ENCODE measurements around the gene SLF2. TPM values are rescaled to one million over a fixed set of nuclear protein-coding genes. Genes with fewer than 3 reads are reported as not detected.

SLF2 gene
- total RNA-seq, 1 experiment from 2014 or later, result 14.3 TPM

- no peaks in the 10 kb centered on the region for H3K9me3 Mint-ChIP-seq
- no peaks in the 10 kb centered on the region for H3K36me3 Mint-ChIP-seq
- TF ChIP-seq OVOL2 (CRISPR knock-in tag; IDR thresholded peaks at IDR 0.05; ENCODE audit: borderline replicate concordance) (no peak), GRHL2 (CRISPR knock-in tag; IDR thresholded peaks at IDR 0.05; ENCODE audit: insufficient replicate concordance, severe bottlenecking) (no peak), ZNF121 (CRISPR knock-in tag; IDR thresholded peaks at IDR 0.05) (peak; percentile 85; the same call in 1 of the 2 replicates), HMGA2 (CRISPR knock-in tag; IDR thresholded peaks at IDR 0.05) (no peak), TEAD1 (CRISPR knock-in tag; IDR thresholded peaks at IDR 0.05) (peak; percentile 60; the same call in 1 of the 2 replicates), STAT6 (CRISPR knock-in tag; conservative IDR thresholded peaks at IDR 0.05; ENCODE audit: low read depth) (no peak)
- TF ChIP-seq, protein P1, sequence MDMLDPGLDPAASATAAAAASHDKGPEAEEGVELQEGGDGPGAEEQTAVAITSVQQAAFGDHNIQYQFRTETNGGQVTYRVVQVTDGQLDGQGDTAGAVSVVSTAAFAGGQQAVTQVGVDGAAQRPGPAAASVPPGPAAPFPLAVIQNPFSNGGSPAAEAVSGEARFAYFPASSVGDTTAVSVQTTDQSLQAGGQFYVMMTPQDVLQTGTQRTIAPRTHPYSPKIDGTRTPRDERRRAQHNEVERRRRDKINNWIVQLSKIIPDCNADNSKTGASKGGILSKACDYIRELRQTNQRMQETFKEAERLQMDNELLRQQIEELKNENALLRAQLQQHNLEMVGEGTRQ (CRISPR knock-in tag; IDR thresholded peaks at IDR 0.05), result no peak
- TF ChIP-seq, protein P2, sequence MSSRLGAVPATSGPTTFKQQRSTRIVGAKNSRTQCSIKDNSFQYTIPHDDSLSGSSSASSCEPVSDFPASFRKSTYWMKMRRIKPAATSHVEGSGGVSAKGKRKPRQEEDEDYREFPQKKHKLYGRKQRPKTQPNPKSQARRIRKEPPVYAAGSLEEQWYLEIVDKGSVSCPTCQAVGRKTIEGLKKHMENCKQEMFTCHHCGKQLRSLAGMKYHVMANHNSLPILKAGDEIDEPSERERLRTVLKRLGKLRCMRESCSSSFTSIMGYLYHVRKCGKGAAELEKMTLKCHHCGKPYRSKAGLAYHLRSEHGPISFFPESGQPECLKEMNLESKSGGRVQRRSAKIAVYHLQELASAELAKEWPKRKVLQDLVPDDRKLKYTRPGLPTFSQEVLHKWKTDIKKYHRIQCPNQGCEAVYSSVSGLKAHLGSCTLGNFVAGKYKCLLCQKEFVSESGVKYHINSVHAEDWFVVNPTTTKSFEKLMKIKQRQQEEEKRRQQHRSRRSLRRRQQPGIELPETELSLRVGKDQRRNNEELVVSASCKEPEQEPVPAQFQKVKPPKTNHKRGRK (CRISPR knock-in tag; IDR thresholded peaks at IDR 0.05; ENCODE audit: borderline replicate concordance), result no peak
- peak overlapping the region; percentile 73 for H3K4me3 Mint-ChIP-seq
- peaks cover 31% of the 10 kb centered on the region for H3K4me1 Mint-ChIP-seq
- H3K27me3 Mint-ChIP-seq (ENCODE audit: low read depth), result no peaks in the 10 kb centered on the region; the same call in 1 of the 2 replicates
- ChIA-PET CTCF (interaction anchor here (0.6 to 5.6 kb wide), 24 partner anchors 13 to 1733 kb away, joined by 3 to 41 read pairs (median 4); partner anchors contain the start of genes KAZALD1, LZTS2 and SLF2), POLR2A (no interaction called here)
- ATAC-seq (peak; percentile 28), DNase-seq (ENCODE audit: low spot score) (no peak)
- H3K27ac Mint-ChIP-seq, result no peak overlapping the region
These were observed 56.1 kb downstream of the SLF2 start for GRCh38 chr10:100968863-100969186.

DNA sequence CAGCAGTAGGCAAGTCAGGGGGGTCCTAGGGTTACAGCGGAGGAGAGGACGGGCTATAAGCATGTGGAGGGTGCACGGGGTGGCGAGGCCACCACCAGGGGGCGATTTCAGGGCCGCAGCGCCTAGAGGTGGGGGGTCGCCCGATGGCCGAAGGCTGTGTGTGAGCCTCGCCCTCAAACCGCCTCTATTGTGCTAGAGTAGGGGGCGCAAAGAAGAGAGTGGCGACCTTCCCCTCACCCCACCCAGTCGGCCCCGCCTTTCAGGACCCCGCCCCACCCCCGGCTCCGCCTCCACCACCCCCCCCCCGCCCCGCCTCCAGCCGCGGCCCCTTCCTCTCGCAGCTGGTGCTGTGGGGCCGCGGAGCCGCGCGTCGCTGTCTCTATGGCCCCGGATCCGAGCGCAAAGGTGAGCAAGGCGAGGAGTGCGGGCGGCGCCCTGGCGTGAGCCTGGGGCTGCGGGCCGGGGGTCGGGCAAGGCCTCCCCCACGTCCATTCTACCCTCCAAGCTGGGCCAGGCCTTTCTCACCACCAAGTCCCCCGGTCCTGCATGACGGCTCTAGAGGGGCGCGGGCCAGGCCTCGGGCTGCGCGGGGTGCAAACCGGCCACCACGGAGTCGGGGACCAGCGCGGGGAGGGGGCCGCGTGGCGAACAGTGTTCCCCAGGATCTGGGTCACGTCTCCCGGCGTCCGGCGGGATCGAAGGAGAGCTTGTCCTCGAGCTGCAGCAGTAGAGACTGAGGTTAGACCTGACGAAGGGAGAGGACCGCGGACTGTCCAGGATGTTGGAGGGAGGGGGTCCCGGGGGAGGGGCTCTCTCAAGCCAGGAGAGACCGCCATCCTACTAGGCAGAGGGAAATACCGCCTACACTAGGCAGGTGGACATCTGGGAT is 56.7 kb downstream of the SLF2 start, which contains the start of gene SEMA4G:
TSS of gene SEMA4G (plus strand) at position 318 of the 889 bp plus-strand sequence. CDS start 3,409 bp downstream, outside the sequence.
- no peaks in the 10 kb centered on the region for H3K36me3 Mint-ChIP-seq
- DNase-seq (ENCODE audit: low spot score) (peak; percentile 76), ATAC-seq (peak; percentile 84)
- no peak within 1 kb of the TSS for H3K27ac Mint-ChIP-seq
- H3K4me1 Mint-ChIP-seq, result peaks cover 31% of the 10 kb centered on the region
- H3K27me3 Mint-ChIP-seq (ENCODE audit: low read depth), result no peaks in the 10 kb centered on the region; the same call in 1 of the 2 replicates
- H3K9me3 Mint-ChIP-seq, result no peaks in the 10 kb centered on the region
- POLR2A ChIA-PET, result no interaction called here
- CTCF ChIA-PET, result interaction anchor here (0.6 to 5.6 kb wide), 38 partner anchors 12 to 1268 kb away, joined by 3 to 41 read pairs (median 4); partner anchors contain the start of genes KAZALD1, LZTS2, MRPL43 and SLF2
- H3K4me3 Mint-ChIP-seq, result peak within 1 kb of the TSS; percentile 74
- TF ChIP-seq, protein P3, sequence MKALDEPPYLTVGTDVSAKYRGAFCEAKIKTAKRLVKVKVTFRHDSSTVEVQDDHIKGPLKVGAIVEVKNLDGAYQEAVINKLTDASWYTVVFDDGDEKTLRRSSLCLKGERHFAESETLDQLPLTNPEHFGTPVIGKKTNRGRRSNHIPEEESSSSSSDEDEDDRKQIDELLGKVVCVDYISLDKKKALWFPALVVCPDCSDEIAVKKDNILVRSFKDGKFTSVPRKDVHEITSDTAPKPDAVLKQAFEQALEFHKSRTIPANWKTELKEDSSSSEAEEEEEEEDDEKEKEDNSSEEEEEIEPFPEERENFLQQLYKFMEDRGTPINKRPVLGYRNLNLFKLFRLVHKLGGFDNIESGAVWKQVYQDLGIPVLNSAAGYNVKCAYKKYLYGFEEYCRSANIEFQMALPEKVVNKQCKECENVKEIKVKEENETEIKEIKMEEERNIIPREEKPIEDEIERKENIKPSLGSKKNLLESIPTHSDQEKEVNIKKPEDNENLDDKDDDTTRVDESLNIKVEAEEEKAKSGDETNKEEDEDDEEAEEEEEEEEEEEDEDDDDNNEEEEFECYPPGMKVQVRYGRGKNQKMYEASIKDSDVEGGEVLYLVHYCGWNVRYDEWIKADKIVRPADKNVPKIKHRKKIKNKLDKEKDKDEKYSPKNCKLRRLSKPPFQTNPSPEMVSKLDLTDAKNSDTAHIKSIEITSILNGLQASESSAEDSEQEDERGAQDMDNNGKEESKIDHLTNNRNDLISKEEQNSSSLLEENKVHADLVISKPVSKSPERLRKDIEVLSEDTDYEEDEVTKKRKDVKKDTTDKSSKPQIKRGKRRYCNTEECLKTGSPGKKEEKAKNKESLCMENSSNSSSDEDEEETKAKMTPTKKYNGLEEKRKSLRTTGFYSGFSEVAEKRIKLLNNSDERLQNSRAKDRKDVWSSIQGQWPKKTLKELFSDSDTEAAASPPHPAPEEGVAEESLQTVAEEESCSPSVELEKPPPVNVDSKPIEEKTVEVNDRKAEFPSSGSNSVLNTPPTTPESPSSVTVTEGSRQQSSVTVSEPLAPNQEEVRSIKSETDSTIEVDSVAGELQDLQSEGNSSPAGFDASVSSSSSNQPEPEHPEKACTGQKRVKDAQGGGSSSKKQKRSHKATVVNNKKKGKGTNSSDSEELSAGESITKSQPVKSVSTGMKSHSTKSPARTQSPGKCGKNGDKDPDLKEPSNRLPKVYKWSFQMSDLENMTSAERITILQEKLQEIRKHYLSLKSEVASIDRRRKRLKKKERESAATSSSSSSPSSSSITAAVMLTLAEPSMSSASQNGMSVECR (CRISPR knock-in tag; IDR thresholded peaks at IDR 0.05; ENCODE audit: borderline replicate concordance), result no peak; the same call in 1 of the 2 replicates
- TF ChIP-seq SP1 (CRISPR knock-in tag; conservative IDR thresholded peaks at IDR 0.05) (peak; percentile 44), ZNF317 (CRISPR knock-in tag; IDR thresholded peaks at IDR 0.05; ENCODE audit: borderline replicate concordance, low read depth) (no peak), ETV6 (CRISPR knock-in tag; IDR thresholded peaks at IDR 0.05) (0 out of 2 replicates have a peak, but pooled peaks have one; percentile 16), ZSCAN18 (CRISPR knock-in tag; IDR thresholded peaks at IDR 0.05) (no peak), CREM (CRISPR knock-in tag; IDR thresholded peaks at IDR 0.05) (no peak), MAX (CRISPR knock-in tag; IDR thresholded peaks at IDR 0.05) (peak; percentile 68)
- TF ChIP-seq, protein P4, sequence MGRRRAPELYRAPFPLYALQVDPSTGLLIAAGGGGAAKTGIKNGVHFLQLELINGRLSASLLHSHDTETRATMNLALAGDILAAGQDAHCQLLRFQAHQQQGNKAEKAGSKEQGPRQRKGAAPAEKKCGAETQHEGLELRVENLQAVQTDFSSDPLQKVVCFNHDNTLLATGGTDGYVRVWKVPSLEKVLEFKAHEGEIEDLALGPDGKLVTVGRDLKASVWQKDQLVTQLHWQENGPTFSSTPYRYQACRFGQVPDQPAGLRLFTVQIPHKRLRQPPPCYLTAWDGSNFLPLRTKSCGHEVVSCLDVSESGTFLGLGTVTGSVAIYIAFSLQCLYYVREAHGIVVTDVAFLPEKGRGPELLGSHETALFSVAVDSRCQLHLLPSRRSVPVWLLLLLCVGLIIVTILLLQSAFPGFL (CRISPR knock-in tag; IDR thresholded peaks at IDR 0.05; ENCODE audit: borderline replicate concordance), result no peak
- TF ChIP-seq, protein P2 (CRISPR knock-in tag; IDR thresholded peaks at IDR 0.05; ENCODE audit: borderline replicate concordance), result no peak

Data from WTC11 (cell line).